ENCODE measurements around the gene ABCA8. TPM values are rescaled to one million over a fixed set of nuclear protein-coding genes. Genes with fewer than 3 reads are reported as not detected.

Gene ABCA8
- total RNA-seq, 4 donors from 2014 or later, result 30.0 to 68.5 (median 42.8) TPM

DNA sequence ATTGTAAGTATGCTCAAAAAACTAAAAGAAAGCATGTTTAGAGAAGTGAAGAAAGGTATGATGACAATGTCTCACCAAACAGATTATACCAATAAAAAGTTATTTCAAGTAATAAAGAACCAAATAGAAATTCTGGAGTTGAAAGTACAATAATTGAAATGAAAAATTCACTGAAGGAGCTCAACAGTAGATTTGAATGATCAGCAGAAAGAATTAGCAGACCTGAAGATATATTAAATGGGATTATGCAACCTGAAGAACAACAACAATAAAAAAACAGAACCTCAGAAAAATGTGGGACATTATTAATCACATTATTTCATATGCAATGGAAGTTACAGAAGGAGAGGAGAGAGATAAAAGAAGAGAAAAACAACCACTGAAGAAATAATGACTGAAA is 57.6 kb downstream of the ABCA8 start:
- Histone ChIP-seq H3K27ac (no peak overlapping the region), H3K9me3 (peaks cover 0 to 5% of the 10 kb centered on the region in 2 donors), H3K27me3 (no peaks in the 10 kb centered on the region), H3K36me3 (no peaks in the 10 kb centered on the region), H3K4me1 (no peaks in the 10 kb centered on the region), H3K4me3 (no peak overlapping the region)
- DNase-seq, result no peak
- no peak for TF ChIP-seq CTCF (IDR thresholded peaks at IDR 0.05)
- TF ChIP-seq POLR2A (IDR thresholded peaks at IDR 0.05), result no peak
- intact Hi-C loops (cut with DNase I; ENCODE audit: low total_unique reads), result no loop called here

DNA sequence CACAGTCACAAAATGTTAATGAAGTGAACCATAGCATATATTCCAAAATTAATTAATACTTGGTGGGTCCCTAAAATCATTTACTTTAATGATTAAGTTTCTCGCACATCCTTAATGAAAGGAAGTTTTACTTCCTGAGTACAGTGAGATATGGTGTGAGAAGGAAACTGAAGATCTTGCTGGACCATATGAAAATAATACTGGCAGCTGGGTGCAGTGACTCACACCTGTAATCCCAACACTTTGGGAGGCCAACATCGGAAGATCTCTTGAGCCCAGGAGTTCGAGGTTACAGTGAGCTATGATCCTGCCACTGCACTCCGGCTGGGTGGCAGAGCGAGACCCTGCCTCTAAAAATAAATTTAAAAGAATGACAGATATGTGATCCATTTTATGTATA is 62.5 kb downstream of the ABCA8 start:
- Histone ChIP-seq H3K4me1 (no peaks in the 10 kb centered on the region), H3K9me3 (peaks cover 0 to 5% of the 10 kb centered on the region in 2 donors), H3K27me3 (no peaks in the 10 kb centered on the region), H3K4me3 (no peak overlapping the region), H3K36me3 (no peaks in the 10 kb centered on the region), H3K27ac (no peak overlapping the region)
- intact Hi-C loops (cut with DNase I; ENCODE audit: low total_unique reads), result no loop called here
- TF ChIP-seq POLR2A (IDR thresholded peaks at IDR 0.05) (no peak), CTCF (IDR thresholded peaks at IDR 0.05) (no peak)
- DNase-seq, result no peak

DNA sequence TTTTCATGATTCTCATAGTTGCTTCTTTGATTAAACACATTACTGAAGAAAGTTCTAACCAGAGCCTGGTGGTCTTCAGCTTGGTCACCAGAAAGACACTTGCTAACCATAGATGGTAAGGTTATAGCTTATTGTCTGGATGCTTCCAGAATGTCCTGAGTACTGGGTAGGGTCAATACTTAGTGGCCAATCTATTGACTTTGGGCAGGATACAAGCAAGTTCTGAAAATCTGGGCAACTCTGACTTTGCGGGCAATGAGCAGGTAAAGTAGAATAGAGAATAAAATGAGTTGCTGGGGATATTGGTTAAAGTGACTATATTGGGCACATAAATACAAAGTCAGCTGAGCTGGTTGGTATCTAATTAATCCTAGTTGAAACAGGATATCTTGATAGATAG is 63.0 kb downstream of the ABCA8 start:
- no peak for DNase-seq
- H3K27me3 ChIP-seq, result no peaks in the 10 kb centered on the region
- no peaks in the 10 kb centered on the region for H3K4me1 ChIP-seq
- intact Hi-C loops (cut with DNase I; ENCODE audit: low total_unique reads), result no loop called here
- H3K9me3 ChIP-seq, result peaks cover 0 to 3% of the 10 kb centered on the region in 2 donors
- H3K4me3 ChIP-seq, result no peak overlapping the region
- no peak overlapping the region for H3K27ac ChIP-seq
- no peaks in the 10 kb centered on the region for H3K36me3 ChIP-seq
- TF ChIP-seq POLR2A (IDR thresholded peaks at IDR 0.05), result no peak

GRCh38 chr17:68886401-68886800 is 68.8 kb downstream of the ABCA8 start:
- Histone ChIP-seq H3K9me3 (no peaks in the 10 kb centered on the region), H3K36me3 (no peaks in the 10 kb centered on the region)
- intact Hi-C loops (cut with DNase I; ENCODE audit: low total_unique reads), result no loop called here

DNA sequence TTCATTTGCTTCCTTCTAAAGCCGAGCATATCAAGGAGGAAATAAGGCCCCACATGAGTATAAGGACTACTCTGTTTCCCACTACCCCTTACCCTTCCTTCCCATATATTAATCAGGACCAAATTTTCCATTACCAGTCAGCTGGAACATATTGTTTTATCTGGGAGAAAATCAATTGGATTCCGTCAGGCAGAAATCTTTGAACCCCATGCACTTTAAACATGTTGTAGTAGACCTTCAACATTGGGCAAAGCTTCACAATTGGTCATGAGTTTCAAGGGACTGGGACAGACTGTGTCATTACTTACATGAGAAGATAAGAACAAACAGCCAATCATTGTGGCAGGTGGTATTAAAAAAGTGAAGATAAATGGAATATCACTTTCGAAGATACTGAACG is 70.3 kb downstream of the ABCA8 start:
- Histone ChIP-seq H3K27ac (no peak overlapping the region), H3K4me3 (no peak overlapping the region), H3K4me1 (no peaks in the 10 kb centered on the region), H3K27me3 (no peaks in the 10 kb centered on the region), H3K9me3 (no peaks in the 10 kb centered on the region), H3K36me3 (no peaks in the 10 kb centered on the region)
- intact Hi-C loops (cut with DNase I; ENCODE audit: low total_unique reads), result no loop called here
- no peak for DNase-seq
- TF ChIP-seq CTCF (IDR thresholded peaks at IDR 0.05) (no peak), POLR2A (IDR thresholded peaks at IDR 0.05) (no peak)

More at GRCh38 chr17:68886401-68886800, 68.8 kb downstream of the ABCA8 start:
- Histone ChIP-seq H3K4me1 (no peaks in the 10 kb centered on the region), H3K27me3 (no peaks in the 10 kb centered on the region), H3K27ac (peak overlapping the region in 1 of 2 donors; percentile 17), H3K4me3 (no peak overlapping the region)
- no peak for DNase-seq
- TF ChIP-seq CTCF (IDR thresholded peaks at IDR 0.05) (no peak), POLR2A (IDR thresholded peaks at IDR 0.05) (no peak)
